ENCODE results near the gene PRKCE.

DNA sequence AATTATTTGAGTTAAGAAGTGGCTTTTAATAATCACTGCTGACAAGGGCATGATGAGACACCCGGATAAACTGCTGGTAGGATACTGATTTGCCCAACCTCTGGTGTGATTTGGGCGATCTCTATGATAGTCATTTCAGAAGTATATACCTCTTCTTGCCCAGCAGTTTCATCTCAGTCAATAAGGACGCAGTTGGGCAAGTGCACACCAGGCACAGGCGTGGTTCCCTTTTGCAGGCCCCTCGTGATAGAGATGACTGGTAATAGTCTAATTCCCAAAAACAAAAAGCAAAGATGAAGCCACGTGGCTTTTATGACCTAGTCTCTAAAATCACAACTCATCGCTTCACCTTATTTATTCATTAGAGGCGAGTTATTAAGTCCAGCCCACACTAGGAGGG lies 246.4 kb downstream of the PRKCE start:
- TF ChIP-seq POLR2A (IDR thresholded peaks at IDR 0.05) = no peak
- TF ChIP-seq, protein P1, sequence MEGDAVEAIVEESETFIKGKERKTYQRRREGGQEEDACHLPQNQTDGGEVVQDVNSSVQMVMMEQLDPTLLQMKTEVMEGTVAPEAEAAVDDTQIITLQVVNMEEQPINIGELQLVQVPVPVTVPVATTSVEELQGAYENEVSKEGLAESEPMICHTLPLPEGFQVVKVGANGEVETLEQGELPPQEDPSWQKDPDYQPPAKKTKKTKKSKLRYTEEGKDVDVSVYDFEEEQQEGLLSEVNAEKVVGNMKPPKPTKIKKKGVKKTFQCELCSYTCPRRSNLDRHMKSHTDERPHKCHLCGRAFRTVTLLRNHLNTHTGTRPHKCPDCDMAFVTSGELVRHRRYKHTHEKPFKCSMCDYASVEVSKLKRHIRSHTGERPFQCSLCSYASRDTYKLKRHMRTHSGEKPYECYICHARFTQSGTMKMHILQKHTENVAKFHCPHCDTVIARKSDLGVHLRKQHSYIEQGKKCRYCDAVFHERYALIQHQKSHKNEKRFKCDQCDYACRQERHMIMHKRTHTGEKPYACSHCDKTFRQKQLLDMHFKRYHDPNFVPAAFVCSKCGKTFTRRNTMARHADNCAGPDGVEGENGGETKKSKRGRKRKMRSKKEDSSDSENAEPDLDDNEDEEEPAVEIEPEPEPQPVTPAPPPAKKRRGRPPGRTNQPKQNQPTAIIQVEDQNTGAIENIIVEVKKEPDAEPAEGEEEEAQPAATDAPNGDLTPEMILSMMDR (IDR thresholded peaks at IDR 0.05) = no peak
